Upper lobe of right lung (tissue), 1 donor: ENCODE results near the gene GCDH. TPM values are rescaled to one million over a fixed set of nuclear protein-coding genes. Genes with fewer than 3 reads are reported as not detected.

ENCODE experiments used
- ATAC-seq: fragments of 200-7000 bp; cut with Tn5 transposase; one replicate; pipeline ENCODE4 v1.9.1; 2020; ENCODE audit warnings: mild to moderate bottlenecking, moderate library complexity
- DNase-seq: peaks from one replicate; pipeline ENCODE4 v3.0.0-alpha.2; 2020
- H3K27ac ChIP-seq: fragments of 200-600 bp; one replicate; pipeline ENCODE4 v1.8.0; 2022
- H3K27me3 ChIP-seq: fragments of 200-600 bp; one replicate; pipeline ENCODE4 v1.8.0; 2022; ENCODE audit warnings: mild to moderate bottlenecking
- H3K36me3 ChIP-seq: fragments of 200-600 bp; one replicate; pipeline ENCODE4 v1.8.0; 2022
- H3K4me1 ChIP-seq: fragments of 200-600 bp; one replicate; pipeline ENCODE4 v1.8.0; 2022
- H3K4me3 ChIP-seq: fragments of 200-600 bp; one replicate; pipeline ENCODE4 v1.8.0; 2022; ENCODE audit warnings: mild to moderate bottlenecking
- H3K9me3 ChIP-seq: fragments of 200-600 bp; one replicate; pipeline ENCODE4 v1.8.0; 2022
- intact Hi-C: fragments of 100-400 bp; cut with DNase I; formaldehyde crosslinking; loops from one replicate; pipeline ENCODE4 v1.11.0; 2022
- total RNA-seq: library from RNA; stranded (reverse); fragmentation: NEBNext Ultra II Directional; extraction: Animal tissue kit (Norgen Biotek cat#: 25700); gene quantifications from one replicate; pipeline ENCODE4 v1.2.1, GENCODE V29; 2021
- TF ChIP-seq, protein P1 (sequence below): fragments of 200-600 bp; IDR thresholded peaks from one replicate; pipeline ENCODE4 v1.8.0; 2022; ENCODE audit warnings: antibody characterized with exemption
- donor health status: DM: no; HTN: yes; CAD: no; lungs with severe emphysema.

The GCDH gene
- total RNA-seq, 1 donor from 2014 or later: 21.0 TPM

DNA sequence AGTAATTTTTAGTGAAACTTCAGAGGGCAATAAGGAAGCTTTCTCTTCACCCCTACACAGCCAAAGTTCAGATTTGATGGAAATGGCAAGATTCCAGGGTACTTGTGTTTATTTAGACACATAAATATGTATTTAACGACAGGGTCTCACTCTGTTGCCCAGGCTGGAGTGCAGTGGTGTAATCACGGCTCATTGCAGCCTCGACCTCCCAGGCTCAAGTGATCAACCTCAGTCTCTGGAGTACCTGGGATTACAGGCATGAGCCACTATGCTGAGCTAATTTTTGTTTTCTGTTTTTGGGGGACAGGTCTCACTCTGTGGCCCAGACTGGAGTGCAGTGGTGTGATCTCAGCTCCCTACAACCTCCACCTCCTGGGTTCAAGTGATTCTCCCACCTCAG lies 30.1 kb downstream of the GCDH start:
- Histone ChIP-seq H3K9me3 (no peaks in the 10 kb centered on the region), H3K27ac (no peak overlapping the region), H3K36me3 (peaks cover 40% of the 10 kb centered on the region), H3K27me3 (no peaks in the 10 kb centered on the region), H3K4me1 (peaks cover 5% of the 10 kb centered on the region), H3K4me3 (no peak overlapping the region)
- TF ChIP-seq, protein P1, sequence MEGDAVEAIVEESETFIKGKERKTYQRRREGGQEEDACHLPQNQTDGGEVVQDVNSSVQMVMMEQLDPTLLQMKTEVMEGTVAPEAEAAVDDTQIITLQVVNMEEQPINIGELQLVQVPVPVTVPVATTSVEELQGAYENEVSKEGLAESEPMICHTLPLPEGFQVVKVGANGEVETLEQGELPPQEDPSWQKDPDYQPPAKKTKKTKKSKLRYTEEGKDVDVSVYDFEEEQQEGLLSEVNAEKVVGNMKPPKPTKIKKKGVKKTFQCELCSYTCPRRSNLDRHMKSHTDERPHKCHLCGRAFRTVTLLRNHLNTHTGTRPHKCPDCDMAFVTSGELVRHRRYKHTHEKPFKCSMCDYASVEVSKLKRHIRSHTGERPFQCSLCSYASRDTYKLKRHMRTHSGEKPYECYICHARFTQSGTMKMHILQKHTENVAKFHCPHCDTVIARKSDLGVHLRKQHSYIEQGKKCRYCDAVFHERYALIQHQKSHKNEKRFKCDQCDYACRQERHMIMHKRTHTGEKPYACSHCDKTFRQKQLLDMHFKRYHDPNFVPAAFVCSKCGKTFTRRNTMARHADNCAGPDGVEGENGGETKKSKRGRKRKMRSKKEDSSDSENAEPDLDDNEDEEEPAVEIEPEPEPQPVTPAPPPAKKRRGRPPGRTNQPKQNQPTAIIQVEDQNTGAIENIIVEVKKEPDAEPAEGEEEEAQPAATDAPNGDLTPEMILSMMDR: no peak
- ATAC-seq: no peak
- DNase-seq: no peak
- intact Hi-C loops: no loop called here

DNA sequence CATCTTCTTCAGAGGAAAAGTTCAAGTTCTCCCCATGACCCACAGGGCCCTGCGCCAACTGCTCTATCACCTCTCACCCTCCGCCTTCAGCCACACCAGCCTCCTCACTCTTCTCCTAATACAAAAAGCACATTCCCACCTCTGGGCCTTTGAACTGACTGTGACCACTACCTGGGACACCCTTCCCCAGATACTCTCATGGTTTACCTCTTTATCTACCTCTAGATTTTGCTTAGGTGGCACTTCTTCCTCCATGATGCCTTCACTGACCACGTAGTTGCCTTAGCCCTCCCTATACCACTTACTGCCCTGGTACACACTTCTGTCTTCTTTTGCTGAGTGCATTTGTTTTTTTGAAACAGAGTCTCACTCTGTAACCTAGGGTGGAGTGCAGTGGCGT lies 32.0 kb downstream of the GCDH start:
- H3K36me3 ChIP-seq: peaks cover 57% of the 10 kb centered on the region
- ATAC-seq: no peak

DNA sequence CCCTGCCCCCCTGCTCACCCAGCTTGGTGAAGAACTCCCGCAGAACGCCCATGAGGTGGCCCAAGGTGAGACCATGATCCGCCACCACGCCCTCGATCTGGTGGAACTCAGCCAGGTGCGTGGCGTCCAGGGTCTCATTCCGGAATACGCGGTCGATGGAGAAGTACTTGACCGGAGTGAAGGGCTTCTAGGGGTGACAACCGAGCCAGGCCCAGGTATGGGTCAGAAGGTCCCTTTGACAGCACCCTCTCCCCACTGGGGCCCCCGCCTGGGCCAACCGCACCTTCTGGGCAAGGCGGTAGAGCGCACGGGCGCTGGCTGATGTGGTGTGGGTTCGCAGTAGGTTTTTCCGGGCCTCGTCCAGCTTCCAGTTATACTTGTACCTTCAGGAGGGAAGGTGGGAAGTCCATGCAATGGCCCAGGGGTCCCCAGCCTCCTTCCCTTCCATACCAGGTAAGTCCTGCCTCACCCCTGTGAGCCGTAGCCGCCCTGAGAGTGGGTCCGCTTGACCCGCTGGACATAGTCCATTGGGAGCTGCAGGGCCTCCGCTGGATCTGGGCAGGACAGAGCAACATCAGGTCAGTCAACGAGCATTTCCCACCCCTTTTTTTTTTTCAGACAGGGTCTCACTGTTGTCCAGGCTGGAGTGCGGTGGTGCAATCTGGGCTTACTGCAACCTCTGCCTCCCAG lies 33.8 kb downstream of the GCDH start:
- intact Hi-C loops: no loop called here
- Histone ChIP-seq H3K9me3 (no peaks in the 10 kb centered on the region), H3K27ac (no peak overlapping the region), H3K4me1 (no peaks in the 10 kb centered on the region), H3K27me3 (no peaks in the 10 kb centered on the region), H3K36me3 (peaks cover 75% of the 10 kb centered on the region), H3K4me3 (no peak overlapping the region)
- ATAC-seq (peak; percentile 13), DNase-seq (no peak)
- TF ChIP-seq, protein P1: no peak

More for the DNA sequence above, 32.0 kb downstream of the GCDH start:
- intact Hi-C loops: no loop called here
- Histone ChIP-seq H3K4me1 (peaks cover 5% of the 10 kb centered on the region), H3K9me3 (no peaks in the 10 kb centered on the region), H3K27me3 (no peaks in the 10 kb centered on the region), H3K27ac (no peak overlapping the region), H3K4me3 (no peak overlapping the region)
- DNase-seq: no peak
- TF ChIP-seq, protein P1: no peak

DNA sequence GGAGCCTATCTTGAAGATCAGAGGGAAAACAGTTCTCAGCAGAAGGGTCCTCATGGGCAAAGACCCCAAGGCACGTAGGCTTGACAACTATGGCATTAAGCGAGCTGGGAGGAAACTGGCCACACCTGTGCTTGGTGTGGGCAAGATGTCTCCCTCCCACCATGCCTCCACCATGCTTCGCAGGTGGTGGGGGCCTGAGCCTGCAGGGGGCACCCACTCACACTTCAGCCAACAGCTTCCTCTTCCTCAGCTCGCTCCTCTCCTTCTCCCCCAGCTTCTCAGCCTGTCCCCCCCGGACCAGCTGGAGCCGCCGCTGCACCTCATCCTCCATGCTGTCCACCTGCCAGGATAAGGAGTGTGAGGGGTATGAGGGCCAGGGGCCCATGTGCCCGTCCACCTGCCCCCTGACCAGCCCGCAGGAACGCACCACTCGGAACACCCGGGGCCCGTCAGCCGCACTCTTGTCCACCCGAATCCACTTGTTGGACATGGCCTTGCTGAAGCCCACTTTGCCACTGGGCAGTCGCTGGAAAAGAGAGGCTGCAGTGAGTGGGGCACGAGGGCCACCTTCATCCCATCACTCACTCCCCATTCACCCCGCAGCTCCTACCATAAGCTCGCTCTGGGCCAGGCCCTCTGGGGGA lies 39.2 kb downstream of the GCDH start:
- intact Hi-C loops: no loop called here
- H3K27ac ChIP-seq: no peak overlapping the region

DNA sequence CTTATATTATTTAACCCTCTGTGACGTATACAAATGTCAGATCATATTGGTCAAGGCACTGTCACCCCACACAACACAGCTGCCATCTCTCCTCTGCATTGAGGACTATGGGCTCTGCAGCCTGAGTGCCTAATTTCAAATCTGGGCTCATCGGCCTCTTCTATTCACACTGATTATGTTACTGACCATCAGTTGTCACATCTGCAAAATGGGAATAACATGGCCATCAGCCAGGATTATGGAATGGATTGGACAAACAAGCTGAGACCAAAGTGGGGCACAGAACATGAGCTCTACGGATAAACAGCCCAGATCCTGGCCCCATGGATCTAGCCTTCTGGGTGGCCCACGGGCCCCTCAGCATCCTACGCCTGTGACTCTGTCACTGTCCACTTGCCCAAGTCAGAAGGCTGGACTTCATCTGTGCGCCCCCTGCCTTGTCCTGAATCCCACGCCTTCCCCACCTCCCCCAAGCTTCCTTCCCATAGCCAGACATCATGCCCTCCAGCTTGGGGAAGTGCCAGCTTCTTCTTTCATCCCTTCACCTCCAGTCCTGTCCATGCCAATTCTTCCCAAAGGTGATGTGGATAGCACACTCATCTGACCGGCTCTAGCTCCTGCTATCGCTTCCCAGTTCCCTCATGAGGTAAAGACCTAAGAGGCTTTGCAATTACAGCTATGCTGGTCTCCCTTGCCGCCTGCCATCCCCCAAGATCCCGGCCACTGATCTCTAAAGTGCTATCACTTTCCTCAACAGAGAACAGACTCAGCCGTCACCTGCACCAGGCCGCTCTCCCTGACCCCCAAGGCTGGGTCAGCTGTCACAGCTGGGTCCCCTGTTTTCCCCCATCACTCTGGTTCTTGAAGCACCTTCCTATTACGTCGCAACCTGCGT lies 41.7 kb downstream of the GCDH start:
- ATAC-seq: no peak
- Histone ChIP-seq H3K27me3 (no peaks in the 10 kb centered on the region), H3K4me3 (peak overlapping the region; percentile 98), H3K9me3 (no peaks in the 10 kb centered on the region), H3K27ac (peak overlapping the region; percentile 86), H3K4me1 (peaks cover 19% of the 10 kb centered on the region), H3K36me3 (peaks cover 28% of the 10 kb centered on the region)
- intact Hi-C loops: no loop called here
- TF ChIP-seq, protein P1: no peak
- no peak for DNase-seq

More for the DNA sequence above, 39.2 kb downstream of the GCDH start:
- Histone ChIP-seq H3K36me3 (peaks cover 54% of the 10 kb centered on the region), H3K9me3 (no peaks in the 10 kb centered on the region), H3K4me1 (peaks cover 14% of the 10 kb centered on the region), H3K27me3 (no peaks in the 10 kb centered on the region), H3K4me3 (no peak overlapping the region)
- DNase-seq: no peak
- ATAC-seq: no peak
- TF ChIP-seq, protein P1: no peak
